ENCODE results near the gene ANO2.

ANO2 gene

DNA sequence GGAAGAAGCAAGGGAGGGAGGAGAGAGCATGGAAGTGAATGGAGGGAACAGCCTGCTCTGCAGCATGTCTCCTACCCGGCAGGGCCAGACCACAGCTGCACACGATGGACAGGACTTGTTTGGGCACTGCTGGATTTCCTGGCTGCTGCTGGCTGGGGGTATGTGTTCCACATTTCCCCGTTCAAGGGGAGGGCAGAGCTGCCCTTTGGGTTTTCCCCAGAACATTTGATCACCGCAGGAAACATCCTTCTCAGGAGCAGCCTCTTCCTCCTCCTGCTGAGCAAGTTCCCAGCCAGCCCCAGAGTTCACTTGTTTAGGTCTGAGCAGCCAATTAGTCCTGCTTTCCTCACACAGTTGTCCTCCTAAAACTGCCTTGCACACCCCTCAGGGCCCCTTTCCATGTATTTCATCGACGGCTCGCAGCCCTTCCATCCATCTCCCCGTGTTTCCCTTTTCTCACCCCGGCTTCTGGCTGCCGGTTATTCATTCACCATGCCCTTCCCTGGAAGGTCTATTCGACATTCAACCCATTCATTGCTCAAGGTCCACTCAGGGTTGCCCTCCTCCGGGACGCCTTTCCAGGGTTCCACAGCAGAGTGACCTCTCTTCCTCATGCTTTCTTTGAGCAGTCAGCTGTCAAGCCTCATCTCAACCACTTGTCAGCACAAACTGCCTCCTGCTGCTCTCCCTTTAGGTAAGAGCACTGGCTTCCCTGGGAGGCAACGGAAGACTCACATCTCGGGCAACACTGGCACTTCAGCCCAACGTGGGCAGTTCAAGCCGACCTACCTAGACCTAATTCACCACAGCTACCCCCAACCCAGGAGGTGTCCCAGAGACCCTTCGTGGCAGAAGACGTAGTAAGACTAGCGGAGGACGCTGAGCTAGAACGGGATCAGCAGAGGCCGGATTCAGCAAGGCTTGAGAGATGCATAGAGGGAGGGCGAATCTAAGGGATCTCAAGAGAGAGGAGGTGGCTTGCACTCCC is 20.1 kb upstream of the ANO2 start:
- DNase-seq = no peak

DNA sequence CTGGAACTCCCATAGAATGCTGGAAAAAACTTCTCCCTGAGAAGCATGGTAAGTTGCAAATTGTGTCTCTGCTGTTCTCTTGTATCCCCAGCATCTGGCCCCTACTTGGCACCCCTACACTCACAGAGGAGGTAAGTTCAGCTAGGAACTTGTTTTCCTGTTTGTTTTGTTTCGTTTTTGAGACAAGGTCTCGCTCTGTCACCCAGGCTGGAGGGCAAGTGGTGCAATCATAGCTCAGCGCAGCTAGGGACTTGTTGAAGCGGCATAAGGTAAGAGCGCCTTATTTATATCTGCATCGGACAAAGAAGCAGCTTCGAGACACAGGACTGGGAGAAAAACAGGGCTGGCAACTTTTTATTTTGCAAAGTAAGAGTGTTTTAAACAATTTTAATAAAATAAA is 18.5 kb upstream of the ANO2 start:
- DNase-seq = no peak

DNA sequence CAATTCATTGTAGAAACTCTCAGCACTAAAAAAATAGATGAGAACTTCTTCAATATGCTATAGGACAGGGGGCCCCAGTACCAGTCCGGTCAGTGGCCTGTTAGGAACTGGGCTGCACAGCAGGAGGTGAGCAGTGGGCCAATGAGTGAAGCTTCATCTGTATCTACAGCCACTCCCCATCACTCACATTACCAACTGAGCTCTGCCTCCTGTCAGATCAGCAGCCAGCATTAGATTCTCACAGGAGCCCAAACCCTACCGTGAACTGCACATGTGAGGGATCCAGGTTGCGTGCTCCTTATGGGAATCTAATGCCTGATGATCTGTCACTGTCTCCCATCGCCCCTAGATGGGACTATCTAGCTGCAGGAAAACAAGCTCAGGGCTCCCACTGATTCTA is 15.7 kb upstream of the ANO2 start:
- DNase-seq = no peak

DNA sequence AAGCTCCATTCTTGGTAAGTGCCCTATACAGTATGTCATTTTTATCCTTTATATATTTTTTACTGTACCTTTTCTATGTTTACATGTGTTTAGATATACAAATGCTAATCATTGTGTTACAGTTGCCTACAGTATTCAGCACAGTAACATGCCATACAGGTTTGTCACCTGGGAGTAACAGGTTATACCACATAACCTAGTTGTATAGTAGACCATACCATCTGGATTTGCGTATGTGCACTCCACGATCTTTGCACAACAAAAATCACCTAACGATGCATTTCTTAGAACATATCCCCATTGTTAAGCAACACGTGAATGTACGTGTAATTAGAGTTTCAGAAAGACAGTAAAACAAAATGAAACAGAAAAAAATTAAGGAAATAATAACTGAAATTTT is 11.9 kb upstream of the ANO2 start:
- no peak for DNase-seq

DNA sequence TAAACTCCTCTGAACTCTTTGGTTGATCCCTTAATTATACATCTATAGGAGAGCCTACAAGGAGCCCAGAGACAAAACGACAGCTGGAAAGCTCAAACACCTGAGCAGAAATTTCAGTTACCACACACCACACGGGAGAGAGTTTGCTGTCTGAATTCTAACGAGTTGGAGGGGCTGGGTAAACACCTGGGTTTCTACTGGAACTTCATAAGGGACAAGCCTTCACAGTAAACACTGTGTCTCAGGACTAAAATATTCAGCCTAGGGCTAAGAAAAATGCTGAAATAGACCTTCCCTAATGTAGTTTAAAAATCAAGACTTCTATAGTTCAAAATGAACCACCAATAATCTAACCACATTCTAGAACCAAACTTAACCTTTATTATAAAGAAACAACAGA is 9.6 kb upstream of the ANO2 start:
- no peak for DNase-seq

DNA sequence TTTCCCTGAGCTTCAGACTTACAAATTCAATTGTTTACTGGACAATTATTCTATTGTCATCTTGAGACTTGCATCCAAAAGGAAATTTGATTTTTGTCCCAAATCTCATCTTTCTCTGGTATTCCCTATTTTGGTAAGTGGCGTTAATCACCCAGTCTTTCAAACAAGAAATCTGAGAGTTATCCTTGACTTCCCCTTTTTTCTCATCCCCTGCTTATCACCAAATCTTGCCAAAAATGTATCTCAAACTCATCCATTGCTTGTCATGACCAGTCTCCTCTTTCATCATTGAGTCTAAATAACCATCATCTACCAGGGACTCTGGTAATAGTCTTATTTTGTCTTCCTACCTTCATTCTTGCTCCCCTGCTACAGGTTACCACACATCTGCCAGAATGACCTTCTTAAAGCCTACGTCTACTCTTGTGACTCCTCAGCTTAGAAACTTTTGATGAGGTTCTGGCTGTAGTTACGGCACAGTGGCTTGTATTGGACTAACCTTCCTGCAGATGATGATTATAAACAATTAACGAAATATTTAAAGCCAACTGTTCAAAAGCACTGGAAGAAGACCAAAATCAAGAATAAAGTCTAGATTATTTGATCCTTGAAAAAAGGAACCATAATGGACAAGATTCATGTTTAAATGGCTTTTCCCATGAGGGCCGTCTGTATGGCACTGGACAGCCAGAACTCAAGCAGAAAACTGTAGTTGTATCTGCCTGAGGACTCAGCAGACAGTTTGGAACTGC is 9.0 kb upstream of the ANO2 start:
- no peak for DNase-seq

DNA sequence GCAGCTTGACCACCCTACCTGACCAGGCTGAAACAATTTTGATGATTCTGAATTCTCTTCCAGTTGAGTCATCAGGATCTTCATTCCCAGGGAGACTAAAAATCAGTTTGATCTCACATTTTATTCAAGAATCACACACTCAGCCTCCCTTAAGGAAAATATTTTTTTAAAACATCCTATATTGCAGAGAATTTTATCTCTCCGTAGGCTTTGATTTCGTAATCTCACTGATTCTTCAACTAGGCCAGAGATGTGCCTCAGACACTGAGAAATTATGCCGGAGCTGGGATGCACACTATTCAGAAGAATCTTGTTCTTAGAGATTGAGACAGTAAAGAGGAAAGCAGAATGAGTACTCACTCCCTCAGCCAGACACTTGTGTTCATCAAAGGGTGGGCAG is 7.0 kb upstream of the ANO2 start:
- DNase-seq = no peak

DNA sequence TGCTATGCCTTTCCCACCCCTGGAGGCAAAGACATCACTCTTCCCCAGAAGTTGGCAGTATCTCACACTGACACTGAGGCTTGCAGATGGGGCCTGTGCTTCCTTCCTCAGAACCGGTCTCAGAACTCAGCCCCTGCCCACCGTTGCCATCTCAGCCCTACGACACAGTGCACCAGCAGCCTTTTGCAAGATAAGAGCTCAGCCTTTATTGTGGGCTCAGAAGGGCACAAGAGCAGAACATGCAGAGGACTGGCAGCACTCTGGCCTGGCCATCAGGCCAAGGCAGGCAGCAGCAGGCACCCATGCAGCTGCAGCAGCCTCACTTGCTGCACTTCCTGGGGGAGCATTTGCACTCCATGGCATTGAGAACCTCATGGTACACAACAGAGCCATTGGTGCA is 3.6 kb upstream of the ANO2 start:
- no peak for DNase-seq

DNA sequence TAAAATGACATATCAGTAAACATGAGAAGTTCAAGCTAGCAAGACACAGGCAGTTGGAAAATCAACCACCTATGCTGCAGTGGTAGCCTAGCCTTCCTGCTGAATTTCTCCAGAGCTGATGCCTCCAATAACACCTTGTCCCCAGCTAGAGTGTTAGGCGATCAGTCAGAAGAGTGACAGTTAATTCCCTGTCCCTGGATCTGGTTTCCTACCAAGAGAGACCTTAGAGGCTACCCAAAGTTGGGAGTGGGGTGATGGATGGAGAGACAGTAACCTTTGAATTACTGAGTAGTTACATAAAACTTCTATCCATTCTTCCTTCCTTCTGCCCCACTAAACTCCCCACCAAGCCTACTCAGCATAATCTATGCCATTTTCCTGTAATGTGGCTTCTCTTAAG is 1.9 kb upstream of the ANO2 start:
- no peak for DNase-seq

DNA sequence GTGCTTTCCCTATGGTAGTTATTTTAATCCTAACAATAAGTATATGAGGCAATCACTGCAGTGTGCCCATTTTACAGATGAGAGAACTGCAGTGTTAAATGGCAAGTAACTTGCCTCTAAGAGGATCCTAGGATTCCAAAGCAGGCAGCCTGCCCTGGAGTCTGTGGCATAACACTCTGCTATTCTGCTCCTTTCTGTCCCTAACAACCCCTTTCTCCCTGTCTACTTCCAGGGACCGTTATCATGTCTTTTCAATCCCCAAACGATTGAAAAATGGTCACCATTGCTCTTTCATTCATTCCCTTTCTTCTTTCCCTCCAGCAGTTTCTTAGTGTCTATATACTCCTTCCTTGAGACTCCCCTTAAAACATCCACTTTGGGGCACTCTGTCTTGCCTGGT is 1.3 kb upstream of the ANO2 start:
- no peak for DNase-seq

DNA sequence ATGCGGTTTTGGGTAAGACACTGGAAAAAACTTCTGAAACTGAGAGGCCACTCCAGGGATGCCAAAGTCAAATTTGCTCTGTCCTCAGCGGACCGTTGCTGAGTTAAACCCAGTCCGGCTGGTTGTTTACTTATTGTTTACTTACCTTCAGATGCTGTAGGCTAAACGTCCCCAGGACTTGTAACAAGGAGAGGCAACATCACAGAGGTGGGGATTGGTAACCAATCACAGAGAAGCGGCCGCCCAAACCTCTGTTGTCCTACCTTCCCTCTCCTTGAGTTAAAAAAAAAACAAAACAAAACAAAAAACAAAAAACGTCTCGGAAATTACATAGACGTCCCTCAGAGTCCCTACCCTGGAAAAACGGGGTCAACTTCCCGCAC is 380 bp downstream of the ANO2 start:
- no peak for DNase-seq

DNA sequence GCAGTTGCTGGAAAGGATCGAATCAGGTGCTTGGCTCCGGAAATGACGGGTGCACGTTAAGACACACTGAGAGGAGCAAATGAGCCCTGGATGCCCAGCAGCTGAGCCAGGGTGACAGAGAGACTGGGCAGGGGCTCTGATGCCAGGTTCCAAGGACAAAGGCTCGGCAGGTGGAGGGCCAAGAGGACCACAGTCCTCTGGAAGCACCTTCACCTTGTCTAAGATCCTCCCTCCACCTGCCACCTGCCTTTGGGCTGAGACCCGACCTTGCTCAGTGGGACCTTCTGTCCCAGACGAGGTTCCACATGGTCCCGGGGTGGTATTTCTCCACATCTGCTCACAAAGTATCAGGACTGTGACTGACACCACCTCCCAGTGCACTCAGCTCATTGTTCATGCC is 1.0 kb downstream of the ANO2 start:
- DNase-seq = no peak

DNA sequence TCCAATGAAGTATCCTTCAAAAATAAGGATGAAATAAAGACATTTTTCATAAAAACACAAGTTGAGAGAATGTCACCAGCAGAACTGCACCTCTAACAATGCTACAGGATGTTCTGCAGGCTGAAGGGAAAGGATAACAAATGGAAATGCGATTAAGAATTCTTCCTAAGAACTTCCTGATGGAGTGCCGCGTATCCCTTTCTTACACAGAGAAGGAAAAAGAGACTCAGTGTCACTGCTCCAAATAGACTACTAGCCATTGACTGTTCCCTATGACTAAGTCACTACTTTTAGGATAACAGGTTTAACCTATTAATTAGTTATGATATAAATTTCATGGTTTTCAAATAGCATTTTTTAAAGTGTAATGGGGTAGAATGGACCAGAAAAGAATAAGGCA is 3.2 kb downstream of the ANO2 start:
- no peak for DNase-seq

DNA sequence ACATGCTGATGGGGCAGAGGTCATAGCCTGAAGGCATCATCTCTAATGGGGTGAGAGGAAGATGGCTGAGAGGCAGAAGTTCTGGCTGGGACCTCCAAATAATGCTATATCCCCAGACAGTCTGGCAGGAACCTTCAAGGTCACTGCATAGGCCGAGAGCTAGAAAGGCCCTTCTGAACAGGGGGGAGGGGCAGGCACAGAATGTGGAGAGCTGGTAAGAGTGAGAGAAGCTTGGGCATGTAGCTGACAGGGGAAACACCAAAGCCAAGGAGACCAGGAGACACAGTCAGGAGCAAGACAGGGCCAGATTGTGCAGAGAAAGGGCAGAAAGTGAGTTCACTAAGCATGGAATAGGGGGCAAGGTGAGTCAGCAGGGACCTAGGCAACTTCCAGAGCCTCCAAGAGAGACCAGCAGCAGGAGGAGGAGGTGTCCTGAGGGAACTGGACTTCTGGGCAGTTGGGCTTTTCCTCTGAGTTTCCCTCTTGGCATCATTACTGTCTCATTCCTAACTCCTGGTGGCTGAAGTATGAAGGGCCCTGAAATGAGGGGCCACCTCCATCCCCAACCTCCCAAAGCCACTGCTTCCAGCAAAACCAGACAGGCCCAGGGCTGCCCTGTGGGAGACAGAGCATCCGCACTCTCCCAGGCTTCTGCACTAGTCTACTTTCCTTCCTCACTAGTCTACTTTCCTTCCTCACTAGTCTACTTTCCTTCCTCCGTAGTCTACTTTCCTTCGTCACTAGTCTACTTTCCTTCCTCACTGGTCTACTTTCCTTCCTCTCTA is 17.1 kb downstream of the ANO2 start:
- DNase-seq = no peak

DNA sequence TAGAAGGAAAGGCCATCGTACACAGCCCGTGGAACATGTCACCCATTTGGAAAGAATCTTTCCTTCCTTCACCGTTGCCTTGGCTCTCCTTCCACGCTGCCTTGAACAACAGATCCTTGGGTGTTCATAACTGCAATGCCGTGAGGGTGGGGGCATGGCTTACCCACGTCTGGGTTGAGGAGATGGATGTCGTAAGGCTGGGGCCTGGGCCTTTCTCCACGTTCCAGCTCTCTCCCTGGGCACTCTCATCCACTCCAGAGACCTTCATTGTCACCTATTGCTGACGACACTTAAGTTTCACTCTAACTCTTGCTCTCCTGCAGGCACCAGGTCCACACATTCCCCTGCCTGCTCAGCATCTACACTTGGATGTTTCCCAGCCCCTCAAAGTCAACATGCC is 19.4 kb downstream of the ANO2 start:
- no peak for DNase-seq

DNA sequence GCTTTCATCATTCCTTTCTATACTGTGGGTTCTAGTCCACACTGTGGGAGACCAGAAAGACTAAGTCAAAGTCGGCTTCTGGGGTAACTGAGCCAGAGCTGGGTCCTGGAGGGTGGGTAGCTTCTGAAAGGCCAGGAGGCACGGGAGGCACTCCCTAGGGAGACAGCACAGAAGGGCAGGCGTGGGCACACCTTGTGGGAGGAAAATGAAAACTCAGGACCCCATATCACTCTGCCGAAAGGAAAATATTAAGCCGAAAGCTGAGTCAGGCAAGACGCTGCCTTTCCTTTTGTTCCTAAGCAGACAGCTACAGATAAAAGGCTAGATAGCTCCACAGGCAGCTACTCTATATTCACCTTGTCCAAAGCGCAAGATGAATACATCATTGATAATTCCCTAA is 20.7 kb downstream of the ANO2 start:
- DNase-seq = no peak

DNA sequence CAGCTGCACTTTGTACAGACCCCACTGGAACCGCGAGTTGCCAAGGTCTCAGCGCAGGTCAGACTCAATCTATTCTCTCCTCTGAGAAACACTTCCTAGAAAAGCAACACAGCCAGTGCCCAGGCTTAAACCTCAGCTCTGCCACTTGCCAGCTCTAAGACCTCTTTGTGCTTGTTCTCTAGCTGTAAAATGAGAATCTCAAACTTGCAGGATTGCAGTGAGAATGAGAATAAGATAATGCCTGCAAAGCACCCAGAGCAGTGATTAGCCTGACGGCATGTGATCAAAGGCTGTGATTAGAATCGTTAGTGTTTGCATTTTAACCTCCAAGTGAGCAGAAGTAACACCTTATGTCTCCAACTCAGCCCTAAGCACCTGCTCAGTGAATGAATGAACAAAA is 21.3 kb downstream of the ANO2 start:
- DNase-seq = no peak

DNA sequence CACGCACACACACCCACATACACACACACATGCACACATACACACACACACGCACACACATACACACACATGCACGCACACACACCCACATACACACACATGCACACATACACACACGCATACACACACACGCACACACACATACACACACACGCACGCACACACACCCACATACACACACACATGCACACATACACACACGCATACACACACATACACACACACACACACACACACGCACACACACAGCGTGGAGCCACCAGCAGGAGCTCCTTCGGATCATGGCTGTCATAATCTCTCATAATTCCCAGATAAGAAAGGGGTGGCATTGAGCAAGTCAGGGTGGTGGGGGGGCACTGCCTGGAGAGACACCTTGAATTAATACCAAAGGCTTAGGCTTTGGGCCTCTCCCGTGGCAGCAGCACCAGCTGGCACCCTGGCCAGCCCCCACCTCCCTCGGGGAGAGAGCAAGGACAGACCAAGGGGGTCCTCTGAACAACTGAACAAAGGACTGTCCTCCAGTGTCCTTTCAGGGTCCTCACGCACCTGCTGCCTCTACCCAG is 21.9 kb downstream of the ANO2 start:
- no peak for DNase-seq

DNA sequence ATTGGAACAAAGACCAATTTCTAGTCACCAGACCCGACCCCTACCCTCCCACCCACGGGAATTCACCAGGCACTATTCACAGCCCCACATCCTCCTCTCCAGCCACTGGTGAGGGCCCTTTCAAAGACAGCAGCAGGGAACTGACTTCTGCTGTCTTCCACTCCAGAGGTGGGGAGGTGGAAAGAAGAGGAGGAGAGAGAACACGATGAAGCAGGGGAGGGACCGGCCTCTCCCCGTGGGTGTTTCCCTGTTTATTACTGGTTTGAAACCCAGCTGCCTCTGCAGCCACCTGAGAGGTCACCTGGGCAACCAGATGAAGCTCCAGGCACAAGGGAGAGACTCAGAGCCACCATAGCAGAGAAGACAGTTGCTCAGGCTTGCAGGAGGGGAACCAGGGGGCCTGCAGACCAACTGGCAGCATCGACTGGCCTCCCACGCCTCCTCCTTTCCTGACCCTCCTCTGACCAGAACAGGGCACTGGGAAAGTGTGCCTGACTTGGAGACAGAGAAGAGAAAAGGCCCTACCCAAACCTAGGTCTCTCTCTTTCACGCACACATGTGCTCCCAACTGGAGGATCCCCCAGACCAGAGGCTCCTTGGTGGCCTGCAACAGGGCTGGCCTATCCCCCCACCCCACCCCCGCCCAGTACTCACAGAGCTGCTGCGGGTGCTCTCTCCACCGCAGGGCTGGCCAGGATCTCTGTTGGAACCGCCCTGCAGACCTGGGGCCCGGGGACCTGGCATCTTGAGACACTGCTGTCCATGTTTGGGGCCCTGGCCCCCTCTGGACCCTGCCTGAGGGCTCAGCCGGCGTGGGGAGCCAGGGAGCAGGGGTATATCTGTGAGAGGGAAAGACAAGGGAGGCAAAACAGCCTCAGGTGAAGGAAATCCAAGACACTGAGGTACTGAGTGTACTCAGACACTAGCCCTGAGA is 22.8 kb downstream of the ANO2 start:
- no peak for DNase-seq

DNA sequence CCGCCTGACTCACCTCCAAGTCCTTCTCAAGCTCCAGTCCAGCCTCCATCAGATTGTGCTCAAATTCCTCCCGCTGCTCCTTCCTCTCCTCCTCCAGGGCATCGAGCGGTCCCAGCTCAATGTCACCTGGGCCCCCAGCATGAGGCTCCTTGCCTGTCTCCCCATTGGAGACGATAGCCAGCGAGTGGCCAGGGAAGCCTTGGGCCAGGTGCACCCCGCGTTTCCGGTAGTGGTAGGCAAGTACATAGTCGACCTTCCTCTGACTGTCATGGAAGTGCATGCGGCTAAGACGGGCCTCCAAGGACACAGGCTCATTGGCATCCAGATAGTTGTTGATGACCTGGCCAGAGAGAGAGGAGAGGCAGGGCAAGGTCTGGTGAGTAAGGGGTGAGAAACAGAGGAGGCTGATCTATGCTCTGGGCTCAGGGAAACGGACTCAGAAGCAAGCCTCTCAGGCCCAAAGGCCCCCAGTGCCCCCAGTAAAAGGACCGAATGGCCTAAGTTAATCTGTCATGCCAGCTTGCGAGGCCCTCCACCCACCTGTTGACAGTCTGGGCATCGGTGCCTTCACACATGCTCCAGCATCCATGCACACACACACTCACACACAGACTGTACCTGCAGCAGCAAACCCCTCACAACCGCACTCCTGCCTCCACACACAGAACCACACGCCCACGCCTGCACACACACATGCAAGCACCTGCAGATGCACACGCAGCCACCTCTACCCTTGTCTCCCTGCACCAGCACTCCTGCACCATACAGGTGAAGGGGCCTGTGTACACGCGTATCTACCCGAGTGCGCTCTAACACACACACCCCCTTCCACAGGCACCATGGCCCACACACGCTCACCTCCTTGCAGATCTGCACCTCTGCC is 23.8 kb downstream of the ANO2 start:
- DNase-seq = no peak

DNA sequence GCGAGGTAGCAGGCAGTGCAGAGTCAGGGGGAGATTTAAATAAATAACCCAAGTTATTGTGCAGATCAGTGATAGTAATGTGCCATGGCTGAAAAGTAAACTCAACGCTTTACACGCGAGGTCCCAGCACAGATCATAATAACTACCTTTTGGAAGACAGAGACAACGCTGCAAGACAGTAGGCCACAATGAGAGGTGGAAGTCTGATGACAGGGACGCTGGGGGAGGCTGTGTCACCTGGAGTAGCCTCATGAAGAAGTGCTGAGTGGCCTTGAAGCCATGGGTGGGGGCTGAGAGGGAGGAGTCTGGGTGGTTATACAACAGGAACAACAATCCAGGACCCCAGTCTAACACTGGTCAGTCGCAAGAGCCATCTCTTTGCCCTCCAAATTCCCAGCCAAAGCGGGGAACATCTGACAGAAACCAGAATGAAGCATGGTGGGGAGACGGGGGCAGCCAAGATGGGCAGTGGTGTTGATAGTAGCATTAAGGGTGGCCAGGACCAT is 28.2 kb downstream of the ANO2 start:
- no peak for DNase-seq
